ENCODE results near the gene UNC45A. TPM values are rescaled to one million over a fixed set of nuclear protein-coding genes. Genes with fewer than 3 reads are reported as not detected.

UNC45A gene
- total RNA-seq, 1 donor from 2014 or later = 95.3 TPM

GRCh38 chr15:90994417-90995311 lies 59.6 kb downstream of the UNC45A start, which contains the start of gene PRC1:
TSS of gene PRC1 (minus strand) at chr15:90994535. CDS start at chr15:90994417, 118 bp downstream.
- peak; percentile 57 for DNase-seq (ENCODE audit: extremely low read depth, low read depth, low spot score)

- no peak for DNase-seq (ENCODE audit: extremely low read depth, low read depth, low spot score)
Observed at GRCh38 chr15:90998737-90999136, 63.7 kb downstream of the UNC45A start.

- no peak for DNase-seq (ENCODE audit: extremely low read depth, low read depth, low spot score)
Observed at GRCh38 chr15:91001209-91001608, 66.1 kb downstream of the UNC45A start.

Other genes starting within 250 kb of the UNC45A start
- gene BLM, start 217.9 kb upstream of the UNC45A start, total RNA-seq = 3.2 and 4.1 TPM in 2 replicates
- gene FURIN, start 66.7 kb upstream of the UNC45A start, total RNA-seq = 137 and 177 TPM in 2 replicates
- 91.5 and 107 TPM in 2 replicates for gene FES, start 50.8 kb upstream of the UNC45A start, total RNA-seq
- gene MAN2A2, start 32.0 kb upstream of the UNC45A start, total RNA-seq = 42.3 and 54.5 TPM in 2 replicates
- 15.7 and 26.7 TPM in 2 replicates for gene HDDC3, start 2.7 kb upstream of the UNC45A start, total RNA-seq
- 10.0 and 10.7 TPM in 2 replicates for gene RCCD1, start 19.6 kb downstream of the UNC45A start, total RNA-seq
- gene PRC1, start 59.2 kb downstream of the UNC45A start, total RNA-seq = 27.9 and 61.4 TPM in 2 replicates
- gene VPS33B, start 87.3 kb downstream of the UNC45A start, total RNA-seq = 7.0 and 9.3 TPM in 2 replicates
- gene SV2B, start 165.0 kb downstream of the UNC45A start, total RNA-seq = 9.9 and 28.6 TPM in 2 replicates